Medulla oblongata (tissue), 1 donor: ENCODE results near the gene U2AF1L4.
"Not testable (repeated sequence)": the region's sequence is repeated elsewhere in the genome, so short reads cannot be mapped to it uniquely, and the experiment has no call there.

ENCODE experiments used
- DNase-seq: peaks from one replicate; pipeline ENCODE4 v3.0.0-alpha.2; 2015; ENCODE audit errors: extremely low spot score

Gene U2AF1L4

GRCh38 chr19:35725216-35725861 lies 19.9 kb downstream of the U2AF1L4 start:
- no peak for DNase-seq

GRCh38 chr19:35724560-35724959 lies 20.7 kb downstream of the U2AF1L4 start:
- no peak for DNase-seq

- not testable (repeated sequence) for DNase-seq
Observed at GRCh38 chr19:35724132-35724531, 21.1 kb downstream of the U2AF1L4 start.

- no peak for DNase-seq
Observed at GRCh38 chr19:35723671-35724070, 21.5 kb downstream of the U2AF1L4 start.

GRCh38 chr19:35722897-35723296 lies 22.3 kb downstream of the U2AF1L4 start:
- no peak for DNase-seq

GRCh38 chr19:35722461-35722860 lies 22.8 kb downstream of the U2AF1L4 start:
- DNase-seq = no peak

GRCh38 chr19:35721374-35721773 lies 23.8 kb downstream of the U2AF1L4 start:
- no peak for DNase-seq

GRCh38 chr19:35720648-35721047 lies 24.6 kb downstream of the U2AF1L4 start:
- no peak for DNase-seq

- no peak for DNase-seq
Observed at GRCh38 chr19:35720163-35720524, 25.1 kb downstream of the U2AF1L4 start.

- no peak for DNase-seq
Observed at GRCh38 chr19:35719402-35720162, 25.6 kb downstream of the U2AF1L4 start.

- DNase-seq = no peak
Observed at GRCh38 chr19:35718345-35719041, 26.7 kb downstream of the U2AF1L4 start.

- no peak for DNase-seq
Observed at GRCh38 chr19:35717665-35718344, 27.4 kb downstream of the U2AF1L4 start, which contains the start of gene KMT2B. Gene KMT2B, plus strand, starts transcription at chr19:35718003. Its CDS starts 16 bp downstream, at chr19:35718019.

GRCh38 chr19:35716801-35717664 lies 28.2 kb downstream of the U2AF1L4 start:
- DNase-seq = peak; percentile 97

GRCh38 chr19:35715981-35716800 lies 29.0 kb downstream of the U2AF1L4 start:
- DNase-seq = no peak

- DNase-seq = no peak
Observed at GRCh38 chr19:35715355-35715809, 29.8 kb downstream of the U2AF1L4 start.

- DNase-seq = no peak
Observed at GRCh38 chr19:35714601-35715354, 30.4 kb downstream of the U2AF1L4 start.

- DNase-seq = no peak
Observed at GRCh38 chr19:35713904-35714495, 31.2 kb downstream of the U2AF1L4 start.

- DNase-seq = no peak
Observed at GRCh38 chr19:35713506-35713850, 31.7 kb downstream of the U2AF1L4 start.
